Stimulated activated CD8-positive, alpha-beta memory T cell treated with anti-CD3 and anti-CD28 coated beads, Interleukin-15, amount 100 ng/mL, for 24 hours (primary cell): ENCODE measurements around the gene AURKA.

Source experiments
- DNase-seq: peaks from one replicate; pipeline ENCODE4 v3.0.0-alpha.2; 2020; ENCODE audit warnings: low read depth

Gene AURKA

GRCh38 chr20:56392132-56392880 is at the start of gene AURKA, which contains the start of gene CSTF1:
Gene AURKA, minus strand, starts transcription at chr20:56392215. Its CDS starts 4,018 bp downstream, at chr20:56388197.
Gene CSTF1, plus strand, starts transcription at chr20:56392645. Its CDS starts 2,908 bp downstream, at chr20:56395553.
- peak; percentile 99 for DNase-seq

- no peak for DNase-seq
These were observed 48.5 kb upstream of the AURKA start for GRCh38 chr20:56440346-56441007.

DNA sequence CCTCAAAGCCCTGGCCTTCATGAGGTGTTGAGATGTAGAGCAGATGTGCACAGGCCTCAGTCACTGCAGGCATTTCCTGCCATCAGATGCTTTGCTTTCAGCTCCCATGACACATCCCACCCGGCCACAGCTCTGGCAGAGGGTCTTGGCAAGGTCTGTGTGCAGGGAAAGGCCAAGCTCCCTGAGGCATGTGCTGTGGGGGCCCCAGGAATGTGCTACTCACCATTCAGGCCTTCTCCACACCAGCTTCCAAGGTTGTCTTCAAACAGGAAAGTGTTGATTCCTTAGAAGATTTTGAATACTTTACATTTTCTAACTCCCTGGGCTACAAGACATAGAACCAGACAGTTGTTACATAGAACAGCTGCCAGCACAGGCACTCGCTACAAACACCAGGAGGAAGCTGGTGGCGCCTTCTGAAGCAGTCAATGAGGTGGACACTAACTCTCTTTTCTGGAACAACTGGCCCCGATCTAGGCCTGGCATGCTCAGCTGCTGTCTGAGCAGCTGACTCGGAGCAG is 47.8 kb upstream of the AURKA start:
- DNase-seq, result no peak

GRCh38 chr20:56438284-56438683 is 46.3 kb upstream of the AURKA start:
- no peak for DNase-seq

- no peak for DNase-seq
These were observed 45.4 kb upstream of the AURKA start for GRCh38 chr20:56437196-56437960.

- no peak for DNase-seq
These were observed 41.9 kb upstream of the AURKA start for GRCh38 chr20:56433880-56434255.

GRCh38 chr20:56433221-56433879 is 41.3 kb upstream of the AURKA start:
- no peak for DNase-seq

- no peak for DNase-seq
These were observed 39.5 kb upstream of the AURKA start for GRCh38 chr20:56431471-56431870.

GRCh38 chr20:56430957-56431356 is 38.9 kb upstream of the AURKA start:
- DNase-seq, result no peak

GRCh38 chr20:56430461-56430860 is 38.4 kb upstream of the AURKA start:
- no peak for DNase-seq

DNA sequence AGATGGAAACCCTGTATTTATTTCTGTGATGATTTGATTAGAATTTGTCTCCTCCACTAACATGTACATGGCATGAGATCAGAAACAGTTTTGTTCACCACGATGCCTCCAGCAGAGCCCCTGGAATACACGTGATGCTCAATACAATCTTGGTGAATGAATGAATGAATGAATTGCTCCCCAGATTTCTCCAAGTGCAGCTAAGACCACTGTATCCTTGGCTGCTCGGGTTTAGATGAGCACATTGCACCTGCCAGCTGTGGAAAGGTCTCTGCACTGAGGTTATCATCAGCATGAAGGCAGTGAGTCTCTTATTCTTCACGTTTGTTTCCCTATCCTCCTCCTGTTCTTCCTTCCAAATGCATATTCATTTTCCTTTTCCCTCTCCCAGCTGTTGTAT is 37.9 kb upstream of the AURKA start:
- no peak for DNase-seq

GRCh38 chr20:56429502-56429901 is 37.5 kb upstream of the AURKA start:
- DNase-seq, result no peak

GRCh38 chr20:56428881-56429280 is 36.9 kb upstream of the AURKA start:
- DNase-seq, result no peak

DNA sequence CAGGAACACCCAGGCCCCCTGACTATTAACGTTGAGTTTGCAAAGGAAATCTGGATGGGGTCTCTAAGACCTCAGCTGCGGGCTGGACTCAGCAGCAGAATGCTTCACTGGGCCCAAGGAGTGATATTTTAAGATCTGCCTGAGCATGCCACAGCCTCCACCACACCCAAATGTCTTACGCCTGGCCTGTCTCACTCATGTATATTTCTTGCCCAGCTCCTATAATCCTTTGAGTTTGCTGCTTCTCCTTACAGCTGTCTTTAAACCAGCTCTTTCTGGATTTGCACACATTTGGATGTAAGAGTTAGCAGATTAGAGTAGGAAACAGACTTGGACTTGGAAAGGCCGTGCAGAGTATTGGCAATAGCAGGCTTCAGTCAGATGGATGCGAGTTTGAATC is 36.4 kb upstream of the AURKA start:
- no peak for DNase-seq

DNA sequence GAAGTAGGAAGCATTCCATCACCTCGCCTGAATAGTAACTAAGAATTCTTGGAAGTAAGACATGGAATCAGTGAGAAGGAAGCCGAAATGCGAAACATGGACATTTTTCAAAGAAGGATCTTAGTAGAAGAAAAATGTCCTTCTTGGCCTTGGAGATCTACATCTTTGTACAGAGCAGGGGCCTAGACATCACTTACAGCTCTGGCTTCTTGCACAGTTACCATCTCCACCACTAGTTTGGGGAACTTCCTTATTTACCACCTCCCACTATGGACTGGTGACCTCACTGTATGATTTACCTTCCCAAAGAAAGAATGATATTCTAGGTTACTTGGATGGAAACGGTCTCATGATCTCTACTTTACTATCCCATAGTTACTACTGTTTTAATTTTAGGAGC is 35.8 kb upstream of the AURKA start:
- no peak for DNase-seq

DNA sequence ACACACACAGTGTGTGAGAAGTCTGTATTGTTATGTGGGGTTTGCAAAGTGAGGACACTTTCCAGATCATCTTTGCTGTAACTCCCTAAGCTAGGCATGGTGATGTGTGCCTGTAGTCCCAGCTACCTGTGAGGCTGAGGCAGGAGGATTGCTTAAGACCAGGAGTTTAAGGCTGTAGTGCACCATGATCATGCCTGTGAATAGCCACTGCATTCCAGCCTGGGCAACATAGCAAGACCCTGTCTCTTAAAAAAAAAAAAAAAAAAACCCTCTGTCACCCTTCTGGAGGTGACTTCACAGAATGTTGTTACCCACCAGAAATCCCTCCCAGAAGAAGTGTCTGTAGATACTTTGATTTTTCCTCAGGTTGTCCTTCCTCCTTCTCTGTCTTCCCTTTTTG is 34.9 kb upstream of the AURKA start:
- DNase-seq, result no peak

GRCh38 chr20:56426026-56426425 is 34.0 kb upstream of the AURKA start:
- no peak for DNase-seq

DNA sequence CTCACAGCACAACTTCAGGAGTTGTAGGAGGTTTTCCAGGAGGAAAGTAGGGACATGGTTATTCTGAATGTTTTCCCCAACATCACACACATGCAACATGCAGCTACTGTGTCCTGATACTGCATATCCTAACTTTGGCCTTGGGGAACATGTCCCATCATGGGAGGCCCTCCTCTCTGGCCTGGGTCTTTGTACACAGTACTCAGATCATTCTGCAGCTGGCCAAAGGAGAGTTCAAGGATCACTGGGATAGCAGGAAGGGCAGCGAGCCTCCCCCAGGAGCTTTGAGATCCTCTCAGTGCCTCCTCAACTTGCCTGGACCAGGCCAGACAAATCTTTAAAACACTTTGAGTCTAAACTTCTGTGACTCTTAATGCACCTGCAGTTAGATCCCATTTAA is 32.9 kb upstream of the AURKA start:
- DNase-seq, result no peak

GRCh38 chr20:56423886-56424285 is 31.9 kb upstream of the AURKA start:
- no peak for DNase-seq

DNA sequence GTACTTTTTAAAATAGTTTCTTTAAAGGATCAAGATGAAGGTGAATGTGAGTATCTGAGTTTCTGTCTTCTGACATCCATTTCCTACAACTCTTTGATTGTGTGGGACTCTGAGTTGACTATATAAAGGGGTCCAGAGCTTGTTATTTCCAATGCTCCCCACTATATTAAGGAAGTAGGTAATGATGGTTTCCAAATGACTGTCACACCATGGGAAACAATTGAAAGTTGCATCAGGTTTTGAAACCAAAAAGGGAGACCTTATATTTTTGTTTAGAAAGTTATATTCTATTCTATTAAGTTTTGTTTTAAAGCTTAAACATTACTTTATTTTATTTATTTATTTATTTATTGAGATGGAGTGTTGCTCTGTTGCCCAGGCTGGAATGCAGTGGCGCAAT is 31.2 kb upstream of the AURKA start:
- no peak for DNase-seq

GRCh38 chr20:56422824-56423189 is 30.8 kb upstream of the AURKA start:
- no peak for DNase-seq
